Vagina (tissue), 2 donors: ENCODE measurements around the gene RMND5A.

Experiments
- POLR2A ChIP-seq, 2 donors: fragments of 450-650 bp; IDR thresholded peaks; one replicate each; pipeline ENCODE4 v1.6.1; 2017; ENCODE audit warnings: antibody characterized with exemption in 2 of 2, mild to moderate bottlenecking in 2 of 2, moderate library complexity in 2 of 2
- POLR2AphosphoS5 ChIP-seq, 2 donors: sonication (generic); formaldehyde crosslinking; IDR thresholded peaks; one replicate each; pipeline ENCODE4 v1.9.0; 2017; ENCODE audit warnings: antibody characterized with exemption in 2 of 2, mild to moderate bottlenecking in 2 of 2, low read depth in 1 of 2; ENCODE audit not compliant: insufficient read depth in 1 of 2
- TF ChIP-seq, protein P1 (sequence below), 3 experiments: fragments of 450-650 bp in 2 of 3; fragments of 200-600 bp in 1 of 3; sonication (generic) in 1 of 3; IDR thresholded peaks; one replicate each; pipeline ENCODE4 v1.5.1; 2017 to 2019; ENCODE audit warnings: antibody characterized with exemption in 3 of 3, mild to moderate bottlenecking in 2 of 3, moderate library complexity in 2 of 3

DNA sequence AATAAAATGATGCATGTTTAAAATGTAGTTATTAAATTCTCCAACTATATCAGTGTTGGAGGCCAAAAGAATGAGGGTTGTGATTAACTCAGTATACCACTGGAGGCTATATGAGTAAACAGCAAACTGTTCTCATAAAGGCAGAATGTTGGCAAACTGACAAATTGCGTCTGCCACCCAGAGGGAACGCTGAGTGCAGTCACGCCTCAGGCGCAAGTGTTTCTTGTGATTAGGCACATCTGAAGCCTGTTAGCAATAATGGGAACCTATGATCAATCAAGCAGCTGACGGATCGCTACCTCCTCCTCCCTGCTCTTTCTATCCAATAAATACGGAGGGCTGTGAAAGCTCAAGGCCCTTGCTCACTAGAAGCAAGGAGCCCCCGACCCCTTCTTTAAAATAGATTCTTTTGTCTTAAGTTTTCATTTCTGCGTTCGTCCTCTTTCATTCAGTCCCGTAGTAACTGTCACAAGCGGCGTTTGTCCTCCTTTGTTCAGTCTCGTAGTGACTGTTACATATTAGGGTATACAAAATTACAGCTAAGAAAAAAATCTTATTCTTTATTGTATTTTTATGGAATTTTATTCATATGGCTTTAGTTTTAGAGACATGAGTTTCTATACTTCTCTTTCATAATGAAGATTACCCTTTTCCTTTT lies 16.3 kb upstream of the RMND5A start:
- TF ChIP-seq POLR2AphosphoS5 (IDR thresholded peaks at IDR 0.05; ENCODE audit: insufficient read depth in 1 of 2, low read depth in 1 of 2) (no peak), POLR2A (IDR thresholded peaks at IDR 0.05) (no peak)
- TF ChIP-seq, protein P1, sequence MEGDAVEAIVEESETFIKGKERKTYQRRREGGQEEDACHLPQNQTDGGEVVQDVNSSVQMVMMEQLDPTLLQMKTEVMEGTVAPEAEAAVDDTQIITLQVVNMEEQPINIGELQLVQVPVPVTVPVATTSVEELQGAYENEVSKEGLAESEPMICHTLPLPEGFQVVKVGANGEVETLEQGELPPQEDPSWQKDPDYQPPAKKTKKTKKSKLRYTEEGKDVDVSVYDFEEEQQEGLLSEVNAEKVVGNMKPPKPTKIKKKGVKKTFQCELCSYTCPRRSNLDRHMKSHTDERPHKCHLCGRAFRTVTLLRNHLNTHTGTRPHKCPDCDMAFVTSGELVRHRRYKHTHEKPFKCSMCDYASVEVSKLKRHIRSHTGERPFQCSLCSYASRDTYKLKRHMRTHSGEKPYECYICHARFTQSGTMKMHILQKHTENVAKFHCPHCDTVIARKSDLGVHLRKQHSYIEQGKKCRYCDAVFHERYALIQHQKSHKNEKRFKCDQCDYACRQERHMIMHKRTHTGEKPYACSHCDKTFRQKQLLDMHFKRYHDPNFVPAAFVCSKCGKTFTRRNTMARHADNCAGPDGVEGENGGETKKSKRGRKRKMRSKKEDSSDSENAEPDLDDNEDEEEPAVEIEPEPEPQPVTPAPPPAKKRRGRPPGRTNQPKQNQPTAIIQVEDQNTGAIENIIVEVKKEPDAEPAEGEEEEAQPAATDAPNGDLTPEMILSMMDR (IDR thresholded peaks at IDR 0.05), result peak in 1 of 3 experiments; percentile 11
